DOHH2 (cell line): ENCODE measurements around the gene DISC1.

Experiments
- EZH2phosphoT487 ChIP-seq: fragments of 200-600 bp; sonication (generic); IDR thresholded peaks from 2 replicates; pipeline ENCODE4 v1.6.1; 2017; ENCODE audit warnings: borderline replicate concordance, mild to moderate bottlenecking, antibody characterized with exemption, low read length, moderate library complexity, mixed read lengths
- TF ChIP-seq, protein P1 (sequence below): fragments of 200-600 bp; sonication (generic); IDR thresholded peaks from one replicate; pipeline ENCODE4 v1.5.1; 2014; ENCODE audit warnings: antibody characterized with exemption, mild to moderate bottlenecking, low read depth, low read length; ENCODE audit not compliant: poor library complexity, severe bottlenecking

DNA sequence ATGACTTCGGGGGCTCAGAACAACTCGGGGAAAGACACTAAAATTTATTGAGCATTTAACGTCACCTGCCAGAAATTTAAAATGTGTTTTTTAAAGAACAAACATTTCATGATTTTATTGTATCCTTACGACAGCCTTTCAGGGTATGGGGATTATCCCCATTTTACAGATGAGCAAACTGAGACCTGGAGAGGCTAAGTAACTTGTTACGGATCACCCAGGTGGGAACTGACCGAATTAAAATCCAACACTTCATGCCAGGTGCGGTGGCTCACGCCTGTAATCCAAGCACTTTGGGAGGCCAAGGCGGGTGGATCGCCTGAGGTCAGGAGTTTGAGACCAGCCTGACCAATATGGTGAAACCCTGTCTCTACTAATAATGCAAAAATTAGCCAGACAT, 50.9 kb downstream of the DISC1 start:
- TF ChIP-seq, protein P1, sequence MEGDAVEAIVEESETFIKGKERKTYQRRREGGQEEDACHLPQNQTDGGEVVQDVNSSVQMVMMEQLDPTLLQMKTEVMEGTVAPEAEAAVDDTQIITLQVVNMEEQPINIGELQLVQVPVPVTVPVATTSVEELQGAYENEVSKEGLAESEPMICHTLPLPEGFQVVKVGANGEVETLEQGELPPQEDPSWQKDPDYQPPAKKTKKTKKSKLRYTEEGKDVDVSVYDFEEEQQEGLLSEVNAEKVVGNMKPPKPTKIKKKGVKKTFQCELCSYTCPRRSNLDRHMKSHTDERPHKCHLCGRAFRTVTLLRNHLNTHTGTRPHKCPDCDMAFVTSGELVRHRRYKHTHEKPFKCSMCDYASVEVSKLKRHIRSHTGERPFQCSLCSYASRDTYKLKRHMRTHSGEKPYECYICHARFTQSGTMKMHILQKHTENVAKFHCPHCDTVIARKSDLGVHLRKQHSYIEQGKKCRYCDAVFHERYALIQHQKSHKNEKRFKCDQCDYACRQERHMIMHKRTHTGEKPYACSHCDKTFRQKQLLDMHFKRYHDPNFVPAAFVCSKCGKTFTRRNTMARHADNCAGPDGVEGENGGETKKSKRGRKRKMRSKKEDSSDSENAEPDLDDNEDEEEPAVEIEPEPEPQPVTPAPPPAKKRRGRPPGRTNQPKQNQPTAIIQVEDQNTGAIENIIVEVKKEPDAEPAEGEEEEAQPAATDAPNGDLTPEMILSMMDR: no peak
- TF ChIP-seq EZH2phosphoT487: no peak
